ENCODE results near the gene PNMA1. TPM values are rescaled to one million over a fixed set of nuclear protein-coding genes. Genes with fewer than 3 reads are reported as not detected.
A peak's percentile ranks its signal among the peaks of the same experiment; 100 is the strongest.

The PNMA1 gene
- total and polyA plus RNA-seq, 2 of the 13 experiments (the other 11 are each of a cell fraction or from before 2014, with no cell fraction given): 7.0 to 8.3 TPM

DNA sequence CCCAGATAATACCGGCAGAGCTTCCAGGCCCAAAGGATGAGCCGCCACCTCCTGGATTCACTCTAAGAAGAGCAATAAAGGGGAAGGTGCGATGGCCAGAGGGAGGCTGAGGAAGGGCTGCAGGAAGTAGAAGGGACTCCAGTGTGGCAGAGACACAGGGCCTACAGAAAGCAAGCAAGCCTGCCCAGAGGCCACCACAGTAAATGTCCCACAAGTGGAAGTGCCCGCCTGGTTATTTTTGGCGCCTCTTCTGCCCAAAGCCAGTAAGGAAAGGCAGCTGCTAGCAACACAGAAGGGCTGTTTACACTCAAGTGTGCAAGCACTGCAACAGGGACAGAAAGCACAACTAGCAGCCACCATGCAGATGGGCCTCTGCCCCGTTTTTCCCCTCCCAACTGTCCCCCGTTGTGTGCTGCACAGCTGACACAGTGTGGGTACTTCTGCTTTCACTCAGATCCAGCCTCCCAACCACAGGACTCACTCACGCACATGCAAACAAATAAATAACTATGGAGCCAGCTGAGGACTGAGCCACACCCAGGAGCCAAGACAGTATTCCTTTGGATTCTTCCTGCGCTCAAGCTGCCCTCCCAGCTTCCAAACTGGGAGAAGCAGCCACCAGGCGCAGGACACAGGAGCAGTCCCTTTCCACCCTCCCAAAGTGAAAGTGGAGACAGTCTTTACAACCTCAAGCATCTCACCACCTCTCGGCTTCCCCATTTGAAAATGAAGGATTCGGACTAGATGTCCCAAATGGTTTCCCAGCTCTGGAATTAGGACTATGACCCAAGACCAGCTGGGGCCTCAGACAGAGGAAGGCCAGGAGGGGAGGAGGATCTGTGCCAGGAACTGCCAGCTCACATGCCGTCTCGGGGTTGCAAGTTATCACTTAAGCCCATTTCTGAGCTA is 40.0 kb upstream of the PNMA1 start (continued):
- no peak for TF ChIP-seq HOXA5 (CRISPR knock-in tag; IDR thresholded peaks at IDR 0.05)
- no peak for TF ChIP-seq FOXO4 (CRISPR knock-in tag; conservative IDR thresholded peaks at IDR 0.05)
- TF ChIP-seq SATB2 (CRISPR knock-in tag; IDR thresholded peaks at IDR 0.05): no peak
- no peak for TF ChIP-seq BATF2 (CRISPR knock-in tag; IDR thresholded peaks at IDR 0.05)
- TF ChIP-seq ZNF761 (CRISPR knock-in tag; conservative IDR thresholded peaks at IDR 0.05): no peak
- TF ChIP-seq AHDC1 (CRISPR knock-in tag; IDR thresholded peaks at IDR 0.05; ENCODE audit: borderline replicate concordance): peak; percentile 52; the same call in 1 of the 2 replicates
- no peak for TF ChIP-seq RFX3 (CRISPR knock-in tag; IDR thresholded peaks at IDR 0.05)
- no peak for TF ChIP-seq ZBTB49 (CRISPR knock-in tag; IDR thresholded peaks at IDR 0.05; ENCODE audit: borderline replicate concordance)
- no peak for TF ChIP-seq CREM (IDR thresholded peaks at IDR 0.05)
- TF ChIP-seq CREM (CRISPR knock-in tag; IDR thresholded peaks at IDR 0.05): no peak
- no peak for TF ChIP-seq ZNF326 (CRISPR knock-in tag; IDR thresholded peaks at IDR 0.05; ENCODE audit: borderline replicate concordance)
- no peak for TF ChIP-seq SRY (CRISPR knock-in tag; IDR thresholded peaks at IDR 0.05)
- no peak for TF ChIP-seq ZNF747 (CRISPR knock-in tag; IDR thresholded peaks at IDR 0.05; ENCODE audit: borderline replicate concordance)
- peak; percentile 58 for TF ChIP-seq ZFY (CRISPR knock-in tag; IDR thresholded peaks at IDR 0.05)
- TF ChIP-seq NFYC (CRISPR knock-in tag; IDR thresholded peaks at IDR 0.05): no peak
- no peak for TF ChIP-seq ZNF782 (CRISPR knock-in tag; IDR thresholded peaks at IDR 0.05; ENCODE audit: borderline replicate concordance)
- TF ChIP-seq, protein P1, sequence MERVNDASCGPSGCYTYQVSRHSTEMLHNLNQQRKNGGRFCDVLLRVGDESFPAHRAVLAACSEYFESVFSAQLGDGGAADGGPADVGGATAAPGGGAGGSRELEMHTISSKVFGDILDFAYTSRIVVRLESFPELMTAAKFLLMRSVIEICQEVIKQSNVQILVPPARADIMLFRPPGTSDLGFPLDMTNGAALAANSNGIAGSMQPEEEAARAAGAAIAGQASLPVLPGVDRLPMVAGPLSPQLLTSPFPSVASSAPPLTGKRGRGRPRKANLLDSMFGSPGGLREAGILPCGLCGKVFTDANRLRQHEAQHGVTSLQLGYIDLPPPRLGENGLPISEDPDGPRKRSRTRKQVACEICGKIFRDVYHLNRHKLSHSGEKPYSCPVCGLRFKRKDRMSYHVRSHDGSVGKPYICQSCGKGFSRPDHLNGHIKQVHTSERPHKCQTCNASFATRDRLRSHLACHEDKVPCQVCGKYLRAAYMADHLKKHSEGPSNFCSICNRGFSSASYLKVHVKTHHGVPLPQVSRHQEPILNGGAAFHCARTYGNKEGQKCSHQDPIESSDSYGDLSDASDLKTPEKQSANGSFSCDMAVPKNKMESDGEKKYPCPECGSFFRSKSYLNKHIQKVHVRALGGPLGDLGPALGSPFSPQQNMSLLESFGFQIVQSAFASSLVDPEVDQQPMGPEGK (CRISPR knock-in tag; IDR thresholded peaks at IDR 0.05): no peak

Measured in HepG2 (cell line).